ENCODE measurements around the gene RTL5. TPM values are rescaled to one million over a fixed set of nuclear protein-coding genes. Genes with fewer than 3 reads are reported as not detected.

Gene RTL5
- total RNA-seq, 1 donor from 2014 or later: 19.5 TPM

DNA sequence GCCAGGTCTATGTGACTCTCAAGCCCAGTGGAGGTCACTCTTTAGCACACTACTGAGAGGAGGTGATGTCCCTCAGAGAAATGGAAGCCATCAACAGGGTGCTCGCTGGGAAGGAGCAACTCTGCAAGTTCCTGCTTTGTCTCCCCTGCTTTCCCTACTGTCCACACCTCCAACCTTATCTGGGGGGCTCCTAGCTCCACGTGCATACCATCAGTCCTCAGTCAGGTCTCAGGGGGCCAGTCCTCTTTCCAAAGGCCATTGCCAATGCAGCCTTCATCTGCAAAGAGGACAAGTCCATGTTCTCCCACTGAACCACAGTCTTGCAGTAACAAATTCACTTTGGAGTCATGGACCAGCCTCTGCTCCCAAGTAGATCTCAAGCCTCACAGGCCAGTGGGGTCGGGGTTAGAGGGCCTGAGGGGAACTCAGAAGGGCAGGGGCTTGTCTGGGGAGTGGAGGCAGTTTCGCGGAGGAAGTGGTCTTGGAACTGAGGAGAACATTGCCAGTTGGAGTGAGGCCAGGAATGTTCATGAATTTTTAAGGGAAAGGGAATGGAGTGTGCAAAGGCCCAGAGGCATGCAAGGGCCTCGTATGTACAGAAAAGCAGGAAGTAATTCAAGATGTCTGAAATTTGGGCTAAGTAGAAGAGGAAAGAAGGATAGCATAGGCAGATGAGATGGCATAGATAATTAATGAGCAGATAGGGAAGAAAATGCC lies 8.9 kb downstream of the RTL5 start:
- DNase-seq (ENCODE audit: extremely low spot score, unreplicated experiment): no peak
- Mint-ChIP-seq H3K9me3 (ENCODE audit: unreplicated experiment) (peaks cover 6% of the 10 kb centered on the region), H3K36me3 (ENCODE audit: unreplicated experiment) (no peaks in the 10 kb centered on the region), H3K4me3 (ENCODE audit: unreplicated experiment) (no peak overlapping the region), H3K27me3 (ENCODE audit: unreplicated experiment) (no peaks in the 10 kb centered on the region), H3K27ac (ENCODE audit: unreplicated experiment) (peak overlapping the region; percentile 91), H3K4me1 (ENCODE audit: unreplicated experiment) (peaks cover 60% of the 10 kb centered on the region)
- TF ChIP-seq, protein P1, sequence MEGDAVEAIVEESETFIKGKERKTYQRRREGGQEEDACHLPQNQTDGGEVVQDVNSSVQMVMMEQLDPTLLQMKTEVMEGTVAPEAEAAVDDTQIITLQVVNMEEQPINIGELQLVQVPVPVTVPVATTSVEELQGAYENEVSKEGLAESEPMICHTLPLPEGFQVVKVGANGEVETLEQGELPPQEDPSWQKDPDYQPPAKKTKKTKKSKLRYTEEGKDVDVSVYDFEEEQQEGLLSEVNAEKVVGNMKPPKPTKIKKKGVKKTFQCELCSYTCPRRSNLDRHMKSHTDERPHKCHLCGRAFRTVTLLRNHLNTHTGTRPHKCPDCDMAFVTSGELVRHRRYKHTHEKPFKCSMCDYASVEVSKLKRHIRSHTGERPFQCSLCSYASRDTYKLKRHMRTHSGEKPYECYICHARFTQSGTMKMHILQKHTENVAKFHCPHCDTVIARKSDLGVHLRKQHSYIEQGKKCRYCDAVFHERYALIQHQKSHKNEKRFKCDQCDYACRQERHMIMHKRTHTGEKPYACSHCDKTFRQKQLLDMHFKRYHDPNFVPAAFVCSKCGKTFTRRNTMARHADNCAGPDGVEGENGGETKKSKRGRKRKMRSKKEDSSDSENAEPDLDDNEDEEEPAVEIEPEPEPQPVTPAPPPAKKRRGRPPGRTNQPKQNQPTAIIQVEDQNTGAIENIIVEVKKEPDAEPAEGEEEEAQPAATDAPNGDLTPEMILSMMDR (IDR thresholded peaks at IDR 0.05): no peak

DNA sequence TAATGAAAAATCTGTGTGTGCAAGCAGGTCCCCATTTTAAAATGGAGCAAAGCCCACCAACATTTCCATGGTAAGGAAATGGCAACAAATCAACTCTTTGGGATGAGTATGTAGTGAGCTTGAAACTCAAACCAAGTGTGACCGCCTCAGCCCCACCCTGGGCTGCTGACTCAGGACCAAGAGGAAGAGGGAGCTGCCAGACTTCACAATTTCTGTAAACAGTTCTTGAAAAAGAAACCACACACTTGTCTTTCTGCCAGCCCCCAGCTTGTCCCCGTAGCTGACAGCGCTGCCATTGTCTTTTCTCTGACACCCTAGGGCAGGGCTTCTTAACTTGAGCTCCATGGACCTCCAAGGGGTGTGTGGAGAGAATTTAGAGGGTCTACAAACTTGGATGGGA lies 10.3 kb downstream of the RTL5 start:
- TF ChIP-seq, protein P1 (IDR thresholded peaks at IDR 0.05): no peak
- Mint-ChIP-seq H3K4me1 (ENCODE audit: unreplicated experiment) (peaks cover 50% of the 10 kb centered on the region), H3K4me3 (ENCODE audit: unreplicated experiment) (no peak overlapping the region), H3K27ac (ENCODE audit: unreplicated experiment) (peak overlapping the region; percentile 66), H3K27me3 (ENCODE audit: unreplicated experiment) (no peaks in the 10 kb centered on the region), H3K9me3 (ENCODE audit: unreplicated experiment) (peaks cover 6% of the 10 kb centered on the region), H3K36me3 (ENCODE audit: unreplicated experiment) (no peaks in the 10 kb centered on the region)
- DNase-seq (ENCODE audit: extremely low spot score, unreplicated experiment): no peak

DNA sequence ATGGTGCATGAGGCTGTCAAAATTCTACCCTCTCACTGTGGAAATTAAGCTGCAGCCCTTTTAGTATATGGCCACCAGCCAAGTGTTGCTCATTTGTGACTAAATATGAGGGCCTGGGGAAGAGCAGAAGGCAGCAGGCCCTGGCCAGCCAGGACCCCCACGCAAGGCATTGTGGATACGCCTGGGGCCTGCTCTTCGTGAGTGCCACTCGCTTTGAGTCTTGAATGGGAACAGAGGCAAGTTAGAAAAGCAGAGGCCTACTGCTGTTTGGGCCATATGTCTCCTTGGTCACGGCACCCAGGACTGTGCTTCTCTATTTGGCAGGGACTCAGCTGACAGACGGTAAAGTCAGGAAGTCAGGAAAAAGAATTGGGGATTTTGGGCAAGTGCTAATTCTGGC lies 10.9 kb downstream of the RTL5 start:
- peaks cover 6% of the 10 kb centered on the region for H3K9me3 Mint-ChIP-seq (ENCODE audit: unreplicated experiment)
- no peak for DNase-seq (ENCODE audit: extremely low spot score, unreplicated experiment)

DNA sequence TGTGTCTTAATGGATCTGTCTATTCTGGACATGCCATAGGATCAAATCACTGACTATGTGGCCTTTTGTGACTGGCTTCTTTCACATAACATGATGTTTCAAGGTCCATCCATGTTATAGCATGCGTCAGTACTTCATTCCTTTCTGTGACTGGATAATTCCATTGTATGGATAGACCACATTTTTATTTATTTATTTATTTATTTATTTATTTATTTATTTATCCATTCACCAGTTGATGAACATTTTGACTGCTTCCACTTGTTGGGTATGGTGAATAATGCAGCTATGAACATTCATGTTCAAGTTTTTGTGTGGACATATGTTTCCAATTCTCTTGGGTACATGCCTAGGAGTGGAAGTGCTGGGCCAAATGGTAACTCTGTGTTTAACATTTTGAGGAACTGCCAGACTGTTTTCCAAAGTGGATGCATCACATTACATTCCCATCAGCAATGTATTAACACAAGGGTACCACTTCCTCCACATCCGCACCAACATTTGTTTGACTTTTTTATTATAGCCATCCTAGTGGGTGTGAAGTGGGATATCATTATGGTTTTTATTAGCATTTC lies 14.0 kb downstream of the RTL5 start:
- no peak for DNase-seq (ENCODE audit: extremely low spot score, unreplicated experiment)
- no peaks in the 10 kb centered on the region for H3K36me3 Mint-ChIP-seq (ENCODE audit: unreplicated experiment)
- H3K27ac Mint-ChIP-seq (ENCODE audit: unreplicated experiment): no peak overlapping the region
- H3K4me1 Mint-ChIP-seq (ENCODE audit: unreplicated experiment): peaks cover 18% of the 10 kb centered on the region
- H3K27me3 Mint-ChIP-seq (ENCODE audit: unreplicated experiment): no peaks in the 10 kb centered on the region
- H3K9me3 Mint-ChIP-seq (ENCODE audit: unreplicated experiment): peaks cover under 1% of the 10 kb centered on the region
- TF ChIP-seq, protein P1 (IDR thresholded peaks at IDR 0.05): no peak
- H3K4me3 Mint-ChIP-seq (ENCODE audit: unreplicated experiment): no peak overlapping the region

More for the DNA sequence above, 10.9 kb downstream of the RTL5 start:
- Mint-ChIP-seq H3K4me3 (ENCODE audit: unreplicated experiment) (no peak overlapping the region), H3K27me3 (ENCODE audit: unreplicated experiment) (no peaks in the 10 kb centered on the region), H3K36me3 (ENCODE audit: unreplicated experiment) (no peaks in the 10 kb centered on the region), H3K4me1 (ENCODE audit: unreplicated experiment) (peaks cover 44% of the 10 kb centered on the region), H3K27ac (ENCODE audit: unreplicated experiment) (peak overlapping the region; percentile 66)
- TF ChIP-seq, protein P1 (IDR thresholded peaks at IDR 0.05): no peak

DNA sequence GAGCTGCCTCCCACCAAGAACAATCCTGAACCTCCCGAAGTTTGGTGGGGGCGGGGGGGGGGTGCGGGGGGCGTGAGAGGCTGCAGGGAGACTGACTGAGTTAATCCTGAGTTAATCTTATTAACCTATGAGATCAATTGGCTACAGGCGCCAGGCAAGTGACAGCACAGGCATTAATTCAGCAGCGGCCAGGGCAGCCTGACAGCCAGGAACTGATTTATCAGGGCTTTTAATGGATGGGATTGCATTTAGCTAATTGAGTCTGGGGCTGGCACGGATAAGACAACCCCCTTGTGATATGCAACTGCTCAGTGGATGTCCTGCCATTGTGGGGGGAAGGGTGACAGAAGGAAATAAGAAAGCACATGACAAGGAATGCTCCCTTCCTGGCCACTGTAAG lies 16.3 kb downstream of the RTL5 start:
- peaks cover 2% of the 10 kb centered on the region for H3K4me1 Mint-ChIP-seq (ENCODE audit: unreplicated experiment)
- no peaks in the 10 kb centered on the region for H3K27me3 Mint-ChIP-seq (ENCODE audit: unreplicated experiment)
- no peaks in the 10 kb centered on the region for H3K36me3 Mint-ChIP-seq (ENCODE audit: unreplicated experiment)
- H3K9me3 Mint-ChIP-seq (ENCODE audit: unreplicated experiment): no peaks in the 10 kb centered on the region
- TF ChIP-seq, protein P1 (IDR thresholded peaks at IDR 0.05): no peak
- no peak for DNase-seq (ENCODE audit: extremely low spot score, unreplicated experiment)
- H3K27ac Mint-ChIP-seq (ENCODE audit: unreplicated experiment): no peak overlapping the region
- H3K4me3 Mint-ChIP-seq (ENCODE audit: unreplicated experiment): no peak overlapping the region
